Astrocyte (in vitro differentiated cells and primary cell): ENCODE measurements around the gene NAT9.

Experiments used
- CTCF ChIP-seq: IDR thresholded peaks from 2 replicates; pipeline ENCODE4 v1.5.1; 2011; ENCODE audit warnings: low read depth, mild to moderate bottlenecking, inconsistent platforms, low read length, moderate library complexity; ENCODE audit not compliant: insufficient read depth
- EZH2 ChIP-seq: IDR thresholded peaks from 2 replicates; pipeline ENCODE4 v1.6.1; 2012; ENCODE audit warnings: mild to moderate bottlenecking, low read length, inconsistent platforms; ENCODE audit not compliant: insufficient read depth

GRCh38 chr17:74786431-74787055 is 10.4 kb upstream of the NAT9 start:
- no peak for TF ChIP-seq CTCF
- no peak for TF ChIP-seq EZH2
